Measurements from ENCODE around the gene CGNL1. TPM values are rescaled to one million over a fixed set of nuclear protein-coding genes. Genes with fewer than 3 reads are reported as not detected.

CGNL1 gene
- total and polyA plus RNA-seq, 10 of the 15 experiments (the other 5 are each of a cell fraction or from before 2014, with no cell fraction given), result under 0.01 to 0.27 (median 0.04) TPM; not detected in 3

GRCh38 chr15:57522148-57522547 lies 145.8 kb downstream of the CGNL1 start:
- ChIA-PET CTCF (interaction anchor here (0.9 to 1.0 kb wide), 2 partner anchors 12 to 23 kb away, joined by 3 read pairs; no protein-coding TSS in a partner anchor), RAD21 (ENCODE audit: unreplicated experiment) (interaction anchor here (1.8 kb wide), 1 partner anchor 181 kb away, joined by 7 read pairs; no protein-coding TSS in a partner anchor), POLR2A (interaction anchor here (0.6 kb wide), 1 partner anchor 182 kb away, joined by 3 read pairs; no protein-coding TSS in a partner anchor), SMC1A (ENCODE audit: uncharacterized antibody, unreplicated experiment) (no interaction called here)
- no peaks in the 10 kb centered on the region for H3K9me3 ChIP-seq (replicated peaks; ENCODE audit: control insufficient read depth, insufficient read depth, low read length)
- TF ChIP-seq PAX8 (IDR thresholded peaks at IDR 0.05) (no peak), SMC3 (IDR thresholded peaks at IDR 0.05; ENCODE audit: borderline replicate concordance, low read length) (no peak), HSF1 (IDR thresholded peaks at IDR 0.05; ENCODE audit: low read depth, low read length) (no peak)
- TF ChIP-seq, protein P1, sequence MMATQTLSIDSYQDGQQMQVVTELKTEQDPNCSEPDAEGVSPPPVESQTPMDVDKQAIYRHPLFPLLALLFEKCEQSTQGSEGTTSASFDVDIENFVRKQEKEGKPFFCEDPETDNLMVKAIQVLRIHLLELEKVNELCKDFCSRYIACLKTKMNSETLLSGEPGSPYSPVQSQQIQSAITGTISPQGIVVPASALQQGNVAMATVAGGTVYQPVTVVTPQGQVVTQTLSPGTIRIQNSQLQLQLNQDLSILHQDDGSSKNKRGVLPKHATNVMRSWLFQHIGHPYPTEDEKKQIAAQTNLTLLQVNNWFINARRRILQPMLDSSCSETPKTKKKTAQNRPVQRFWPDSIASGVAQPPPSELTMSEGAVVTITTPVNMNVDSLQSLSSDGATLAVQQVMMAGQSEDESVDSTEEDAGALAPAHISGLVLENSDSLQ (IDR thresholded peaks at IDR 0.05), result no peak
- no peak for DNase-seq (ENCODE audit: low read depth, low spot score)
- H3K9ac ChIP-seq (ENCODE audit: control insufficient read depth, insufficient read depth, low read length), result no peak overlapping the region
- no peak for ATAC-seq
- FAIRE-seq, result no peak
- in situ Hi-C loops (cut with MboI) (no loop called here), intact Hi-C loops (cut with micrococcal nuclease; ENCODE audit: unreplicated experiment) (loop anchor here (10.0 kb wide), 1 partner anchor 377 kb away; no protein-coding TSS in a partner anchor)
- WGBS (ENCODE audit: insufficient coverage, insufficient replicate concordance, low lambda C conversion rate, missing lambda C conversion rate), result 22% methylated on average over 9 of the region's 9 CpGs
- no peaks in the 10 kb centered on the region for H4K20me1 ChIP-seq (ENCODE audit: control insufficient read depth, insufficient read depth)
- BruUV-seq (replicated peaks), result no TSS peak
- no peaks in the 10 kb centered on the region for H3K36me3 ChIP-seq (ENCODE audit: control insufficient read depth in 2 of 2, insufficient read depth in 2 of 2, low read length in 1 of 2)
- no peaks in the 10 kb centered on the region for H3K4me1 ChIP-seq (ENCODE audit: control insufficient read depth, insufficient read depth, low read length)
- H2AFZ ChIP-seq (ENCODE audit: control insufficient read depth, low read depth, low read length), result no peak overlapping the region
- no peaks in the 10 kb centered on the region for H3K27me3 ChIP-seq (replicated peaks in 1 of 2; ENCODE audit: control insufficient read depth in 2 of 2, insufficient read depth in 2 of 2, low read length in 1 of 2)
- no peak overlapping the region for H3K4me3 ChIP-seq
- no peak overlapping the region for H3K27ac ChIP-seq (ENCODE audit: control insufficient read depth, insufficient read depth)
- H3K79me2 ChIP-seq (ENCODE audit: control insufficient read depth, insufficient read depth, low read length), result no peaks in the 10 kb centered on the region
- H3K4me2 ChIP-seq (ENCODE audit: control insufficient read depth, insufficient read depth), result no peak overlapping the region

All from GM12878 (cell line).